DND-41 (cell line): ENCODE results near the gene CYB561.

ENCODE experiments used
- EZH2 ChIP-seq: IDR thresholded peaks from 3 replicates; pipeline ENCODE4 v1.6.1; 2012; ENCODE audit warnings: borderline replicate concordance, low read depth, mild to moderate bottlenecking, moderate library complexity, low read length, inconsistent platforms; ENCODE audit not compliant: severe bottlenecking
- TF ChIP-seq, protein P1 (sequence below): IDR thresholded peaks from 2 replicates; pipeline ENCODE4 v1.5.1; 2012; ENCODE audit warnings: borderline replicate concordance, low read length, moderate library complexity, mild to moderate bottlenecking; ENCODE audit not compliant: poor library complexity, severe bottlenecking; ENCODE audit errors: extremely low read depth

- no peak for TF ChIP-seq EZH2
- TF ChIP-seq, protein P1, sequence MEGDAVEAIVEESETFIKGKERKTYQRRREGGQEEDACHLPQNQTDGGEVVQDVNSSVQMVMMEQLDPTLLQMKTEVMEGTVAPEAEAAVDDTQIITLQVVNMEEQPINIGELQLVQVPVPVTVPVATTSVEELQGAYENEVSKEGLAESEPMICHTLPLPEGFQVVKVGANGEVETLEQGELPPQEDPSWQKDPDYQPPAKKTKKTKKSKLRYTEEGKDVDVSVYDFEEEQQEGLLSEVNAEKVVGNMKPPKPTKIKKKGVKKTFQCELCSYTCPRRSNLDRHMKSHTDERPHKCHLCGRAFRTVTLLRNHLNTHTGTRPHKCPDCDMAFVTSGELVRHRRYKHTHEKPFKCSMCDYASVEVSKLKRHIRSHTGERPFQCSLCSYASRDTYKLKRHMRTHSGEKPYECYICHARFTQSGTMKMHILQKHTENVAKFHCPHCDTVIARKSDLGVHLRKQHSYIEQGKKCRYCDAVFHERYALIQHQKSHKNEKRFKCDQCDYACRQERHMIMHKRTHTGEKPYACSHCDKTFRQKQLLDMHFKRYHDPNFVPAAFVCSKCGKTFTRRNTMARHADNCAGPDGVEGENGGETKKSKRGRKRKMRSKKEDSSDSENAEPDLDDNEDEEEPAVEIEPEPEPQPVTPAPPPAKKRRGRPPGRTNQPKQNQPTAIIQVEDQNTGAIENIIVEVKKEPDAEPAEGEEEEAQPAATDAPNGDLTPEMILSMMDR = no peak
Observed at GRCh38 chr17:63481488-63481870, 35.4 kb upstream of the CYB561 start.
